Glomerular endothelial cell (primary cell): ENCODE measurements around the gene ZBTB25. TPM values are rescaled to one million over a fixed set of nuclear protein-coding genes. Genes with fewer than 3 reads are reported as not detected.
"Not testable (repeated sequence)": the region's sequence is repeated elsewhere in the genome, so short reads cannot be mapped to it uniquely, and the experiment has no call there.

ENCODE experiments used
- DNase-seq: peaks from one replicate; pipeline ENCODE4 v3.0.0-alpha.2; 2011; ENCODE audit warnings: low read depth, low spot score; ENCODE audit errors: extremely low read depth
- total RNA-seq: library from RNA; depleted of rRNA; stranded (reverse); fragments of >200 nt; gene quantifications from 2 replicates; pipeline ENCODE4 v1.2.3, GENCODE V29; 2015

Gene ZBTB25
- total RNA-seq, 1 donor from 2014 or later: 4.1 TPM

- DNase-seq: not testable (repeated sequence)
These were observed 14.0 kb upstream of the ZBTB25 start for GRCh38 chr14:64517667-64518066.

DNA sequence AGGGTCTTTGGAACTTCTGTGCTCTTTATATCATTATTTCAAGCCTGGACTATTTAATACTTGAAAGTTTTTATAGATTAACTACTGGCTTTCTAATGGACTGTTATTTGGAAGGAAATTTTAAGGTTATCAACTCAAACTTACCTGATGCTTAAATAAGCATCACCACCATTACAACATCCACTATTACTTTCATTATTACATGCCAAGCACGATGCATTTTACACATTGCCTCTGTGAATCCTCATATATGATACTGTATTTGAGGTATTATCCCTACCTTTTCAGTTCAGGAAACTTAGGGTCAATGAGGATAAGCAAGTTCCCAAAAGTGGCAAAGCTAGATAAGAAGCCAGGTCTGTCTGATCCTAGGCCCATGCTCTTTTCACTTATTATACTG is 13.3 kb upstream of the ZBTB25 start:
- DNase-seq: no peak

- no peak for DNase-seq
These were observed 11.4 kb upstream of the ZBTB25 start for GRCh38 chr14:64515053-64515452.

DNA sequence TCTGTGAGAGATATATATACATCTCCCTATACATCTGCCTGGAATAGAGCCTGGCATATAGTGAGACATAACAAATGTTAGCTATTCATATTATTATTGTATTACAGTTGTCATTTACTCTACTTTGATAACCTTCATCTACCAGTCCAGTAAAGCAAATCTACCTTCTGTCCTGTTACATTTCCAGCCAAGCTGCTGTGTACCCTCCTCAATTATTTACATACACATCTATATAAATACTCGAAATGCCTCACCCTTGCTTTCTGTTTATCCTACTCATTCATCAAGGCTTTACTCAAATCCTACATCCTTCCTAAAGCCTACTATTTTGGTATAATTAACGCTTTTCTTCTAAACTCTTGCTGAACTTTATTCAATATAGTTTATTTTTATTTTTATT is 9.6 kb upstream of the ZBTB25 start:
- DNase-seq: no peak

DNA sequence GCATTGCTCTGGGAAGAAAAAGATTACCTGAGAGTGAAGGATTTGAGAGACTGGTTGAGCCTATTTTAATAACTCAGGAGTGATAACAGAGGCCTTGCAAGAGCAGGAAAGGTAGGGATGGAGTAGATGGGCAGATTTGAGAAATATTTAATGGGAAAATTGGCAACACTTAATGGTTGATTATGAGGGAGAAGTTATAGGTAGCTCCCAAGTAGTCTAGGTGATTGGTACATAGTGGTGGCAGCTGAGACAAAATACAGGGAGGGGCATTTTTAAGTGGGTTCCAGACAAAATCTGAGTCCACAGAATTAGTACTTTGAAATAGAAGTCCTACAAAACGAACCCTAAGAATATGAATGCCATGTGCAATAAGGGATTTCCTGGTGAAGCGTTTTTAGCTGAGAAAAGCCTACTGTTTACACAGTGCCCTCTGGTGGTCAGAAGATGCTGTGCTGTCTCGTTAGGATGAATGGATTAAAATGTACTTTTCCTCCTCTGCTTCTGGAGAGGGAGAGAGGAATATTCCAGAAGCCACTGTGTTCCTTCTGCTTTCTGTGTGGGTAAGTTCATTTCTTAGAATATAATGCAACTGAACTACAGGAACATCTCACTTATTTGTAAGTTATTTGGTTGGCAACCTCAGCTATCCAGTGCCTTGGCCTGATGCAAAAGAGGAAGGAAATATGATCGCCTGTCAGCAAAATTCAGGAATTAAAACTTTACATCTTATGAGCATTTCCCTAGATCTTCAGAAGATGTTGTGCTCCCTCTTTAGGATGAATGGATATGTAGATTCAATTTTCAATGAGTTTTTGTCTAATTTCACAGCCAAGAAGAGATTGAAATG is 7.4 kb upstream of the ZBTB25 start:
- no peak for DNase-seq

- DNase-seq: no peak
These were observed 5.4 kb upstream of the ZBTB25 start for GRCh38 chr14:64509036-64509435.

- DNase-seq: no peak
These were observed 4.7 kb upstream of the ZBTB25 start for GRCh38 chr14:64508215-64508776.

- DNase-seq: no peak
These were observed 3.9 kb upstream of the ZBTB25 start for GRCh38 chr14:64507376-64508156.

- DNase-seq: no peak
These were observed 3.1 kb upstream of the ZBTB25 start for GRCh38 chr14:64506721-64507120.

DNA sequence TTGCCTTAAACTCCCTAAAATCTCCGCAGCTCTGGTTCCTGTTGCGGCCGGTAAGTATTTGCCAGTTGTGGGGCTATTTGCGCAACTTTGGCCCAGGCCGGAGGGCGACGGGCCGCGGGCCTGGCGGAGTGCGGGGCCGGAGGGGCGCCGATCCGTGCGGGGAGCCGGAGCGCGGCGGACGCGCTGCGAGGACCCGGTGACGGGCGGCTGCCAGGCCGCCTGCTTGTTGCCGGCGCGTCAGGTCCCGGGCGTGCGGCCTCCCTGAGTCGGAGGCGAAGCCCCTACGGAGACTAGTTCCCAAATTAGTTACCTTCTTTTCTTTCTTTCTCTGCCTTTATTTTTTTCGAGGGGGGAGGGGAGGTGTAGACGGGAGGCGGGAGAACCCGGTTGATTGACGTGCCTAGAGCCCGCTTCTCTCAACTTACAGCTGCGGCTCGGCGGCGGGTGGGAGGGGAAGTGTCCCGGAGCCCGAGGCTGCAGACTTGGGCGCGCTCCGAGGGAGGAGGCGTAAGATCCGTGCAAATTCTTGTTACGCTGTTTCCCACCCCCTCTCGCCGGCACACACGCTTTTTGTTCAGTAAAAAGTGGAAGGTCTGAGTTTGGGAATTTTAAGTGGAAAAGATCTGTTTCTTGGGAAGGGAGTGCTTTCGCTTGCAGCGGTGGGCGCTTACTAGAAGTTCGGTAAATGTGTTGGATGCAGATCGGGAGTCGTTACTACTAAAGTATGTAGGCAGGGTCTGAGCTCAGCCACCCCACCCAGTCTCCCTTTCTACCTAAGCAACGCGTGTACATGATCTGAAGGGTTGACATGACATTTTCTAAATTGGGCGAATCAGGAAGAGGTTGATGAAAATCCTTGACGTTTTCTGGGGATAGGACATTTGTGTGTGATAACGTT is 1.5 kb upstream of the ZBTB25 start:
- DNase-seq: no peak

DNA sequence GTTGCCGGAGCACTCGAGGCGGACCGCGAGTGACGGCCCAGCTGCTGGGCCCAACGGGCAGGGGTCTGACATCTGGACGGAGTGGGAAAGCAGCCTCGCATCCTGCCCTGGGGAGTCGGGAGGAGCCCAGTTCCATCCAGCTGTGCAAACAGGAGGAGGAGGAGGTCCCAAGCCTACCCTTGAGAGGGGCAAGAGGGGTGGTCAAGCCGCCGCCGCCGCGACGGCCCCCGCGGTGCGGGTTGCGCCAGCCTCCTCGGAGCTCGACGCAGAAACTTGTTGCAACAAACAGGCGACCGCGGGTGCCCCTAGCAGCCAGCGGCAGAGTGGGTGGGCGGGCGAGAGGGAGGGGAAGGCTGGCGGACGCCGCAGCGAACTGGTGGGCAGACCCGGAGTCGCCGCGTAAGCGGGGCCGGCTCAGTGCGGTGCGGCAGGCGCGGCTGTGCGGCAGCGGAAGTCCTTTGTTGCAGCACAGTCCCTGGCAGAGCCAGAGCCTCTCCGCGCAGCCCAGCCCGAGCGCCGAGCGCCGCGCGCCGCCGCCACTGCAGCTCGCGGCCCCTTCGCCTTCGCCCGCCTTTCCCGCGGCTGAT is 765 bp upstream of the ZBTB25 start, which contains the start of gene ZBTB1:
TSS of gene ZBTB1 (plus strand) at position 461 of the 587 bp plus-strand sequence. CDS start 16,735 bp downstream, outside the sequence.
- no peak for DNase-seq

DNA sequence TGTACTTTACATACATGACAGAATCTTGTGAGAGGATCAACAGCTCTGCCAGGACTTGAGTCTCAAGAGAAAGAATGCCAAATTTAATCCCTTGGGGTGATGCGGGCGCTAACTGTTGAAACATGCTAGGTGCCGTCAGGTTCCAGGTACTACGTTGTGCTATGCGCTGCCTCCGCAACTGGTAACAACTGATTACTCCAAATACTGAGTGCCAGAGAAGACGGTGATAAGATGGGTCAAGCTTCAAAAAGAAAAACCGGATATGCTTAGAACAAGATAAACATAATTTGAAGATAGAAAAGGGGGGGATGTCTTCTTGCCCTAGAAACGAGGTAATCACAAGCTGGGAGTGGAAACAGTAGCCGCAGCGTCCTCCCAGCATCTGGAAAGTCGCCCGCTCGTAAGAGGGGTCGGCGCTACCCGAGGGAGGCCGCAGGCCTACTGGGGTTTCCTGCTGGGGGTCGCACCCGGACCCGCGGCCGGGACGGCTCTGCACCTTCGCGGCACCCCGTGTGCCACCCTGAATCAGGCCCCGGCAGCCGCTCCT is 678 bp downstream of the ZBTB25 start:
- DNase-seq: no peak

GRCh38 chr14:64502456-64502855 is 1.2 kb downstream of the ZBTB25 start:
- DNase-seq: no peak

DNA sequence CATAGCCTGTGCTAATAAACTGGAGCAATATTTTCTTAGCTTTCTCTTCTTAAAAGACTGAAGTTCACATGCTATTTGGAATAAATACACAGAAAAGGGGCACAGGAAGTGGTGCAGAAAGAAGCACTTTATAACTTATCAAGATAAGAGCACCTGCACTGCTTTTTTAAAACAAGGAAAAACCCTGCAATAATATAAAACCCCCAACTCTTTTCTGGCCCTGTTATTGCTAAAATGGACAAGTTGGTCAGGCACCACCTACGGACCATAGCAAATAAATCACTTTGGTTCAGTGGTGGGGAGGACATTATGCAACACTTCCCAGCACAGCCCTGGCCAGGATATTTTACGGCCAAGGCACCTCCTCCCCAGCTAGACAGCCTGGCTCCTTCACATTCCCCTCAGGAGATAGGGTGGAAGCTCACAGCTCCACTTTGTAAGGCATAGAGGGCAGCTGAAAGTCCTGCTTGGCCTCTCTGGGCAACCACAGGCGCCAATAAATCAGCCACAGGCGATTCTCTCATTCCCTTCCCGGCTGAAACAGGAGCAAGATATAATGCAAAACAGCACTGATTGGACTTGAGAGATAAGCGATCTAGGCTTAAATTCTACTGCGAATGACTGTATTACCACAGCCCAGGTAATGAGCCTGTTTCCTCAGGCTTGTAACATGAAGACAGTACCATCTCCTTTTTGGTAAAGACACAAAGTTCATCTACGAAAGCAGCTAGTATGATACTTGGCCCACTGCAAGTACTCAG is 2.0 kb downstream of the ZBTB25 start:
- no peak for DNase-seq

GRCh38 chr14:64500088-64500487 is 3.5 kb downstream of the ZBTB25 start:
- no peak for DNase-seq

GRCh38 chr14:64496764-64497163 is 6.9 kb downstream of the ZBTB25 start:
- DNase-seq: no peak

DNA sequence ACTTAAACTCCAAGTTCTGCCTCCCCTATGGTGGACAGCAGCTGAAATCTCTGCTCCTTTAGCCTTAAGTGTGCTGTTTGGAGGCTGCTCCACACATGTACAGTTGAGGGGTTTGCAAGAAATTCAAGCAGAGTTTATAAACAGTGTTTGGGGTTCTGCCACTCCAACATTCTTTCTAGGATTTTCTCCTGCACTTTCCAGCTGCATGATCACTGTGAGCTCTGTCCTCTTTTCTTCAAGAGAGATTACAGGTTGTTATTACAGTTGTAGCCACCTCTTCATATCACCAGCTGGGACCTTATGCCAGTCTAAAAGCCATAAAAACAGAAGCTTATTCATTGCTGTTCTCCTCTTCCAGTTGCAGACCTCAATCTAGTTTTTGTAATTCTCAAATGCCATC is 8.4 kb downstream of the ZBTB25 start:
- DNase-seq: no peak

DNA sequence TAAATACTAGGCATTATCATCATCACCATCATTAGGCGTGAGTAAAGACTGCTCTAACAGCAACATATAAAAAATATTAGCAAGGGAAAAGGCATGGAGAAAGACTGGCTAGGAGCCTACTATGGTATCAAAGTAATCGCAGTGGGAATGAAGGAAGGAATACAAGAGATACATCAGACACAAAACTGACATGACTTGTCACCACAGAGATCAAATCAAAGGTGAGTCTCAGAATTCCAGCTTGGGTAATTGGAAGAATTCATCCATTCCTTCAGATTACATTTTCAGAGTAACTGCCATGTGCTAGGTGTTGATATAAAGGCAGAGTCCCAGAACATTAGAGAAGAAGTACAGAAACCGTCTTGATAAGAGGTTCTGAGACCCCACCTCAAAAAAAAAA is 10.2 kb downstream of the ZBTB25 start:
- no peak for DNase-seq

- DNase-seq: no peak
These were observed 12.0 kb downstream of the ZBTB25 start for GRCh38 chr14:64491637-64492036.
